Measurements from ENCODE around the gene ATP13A1.
"Not testable (repeated sequence)": the region's sequence is repeated elsewhere in the genome, so short reads cannot be mapped to it uniquely, and the experiment has no call there.

ATP13A1 gene

DNA sequence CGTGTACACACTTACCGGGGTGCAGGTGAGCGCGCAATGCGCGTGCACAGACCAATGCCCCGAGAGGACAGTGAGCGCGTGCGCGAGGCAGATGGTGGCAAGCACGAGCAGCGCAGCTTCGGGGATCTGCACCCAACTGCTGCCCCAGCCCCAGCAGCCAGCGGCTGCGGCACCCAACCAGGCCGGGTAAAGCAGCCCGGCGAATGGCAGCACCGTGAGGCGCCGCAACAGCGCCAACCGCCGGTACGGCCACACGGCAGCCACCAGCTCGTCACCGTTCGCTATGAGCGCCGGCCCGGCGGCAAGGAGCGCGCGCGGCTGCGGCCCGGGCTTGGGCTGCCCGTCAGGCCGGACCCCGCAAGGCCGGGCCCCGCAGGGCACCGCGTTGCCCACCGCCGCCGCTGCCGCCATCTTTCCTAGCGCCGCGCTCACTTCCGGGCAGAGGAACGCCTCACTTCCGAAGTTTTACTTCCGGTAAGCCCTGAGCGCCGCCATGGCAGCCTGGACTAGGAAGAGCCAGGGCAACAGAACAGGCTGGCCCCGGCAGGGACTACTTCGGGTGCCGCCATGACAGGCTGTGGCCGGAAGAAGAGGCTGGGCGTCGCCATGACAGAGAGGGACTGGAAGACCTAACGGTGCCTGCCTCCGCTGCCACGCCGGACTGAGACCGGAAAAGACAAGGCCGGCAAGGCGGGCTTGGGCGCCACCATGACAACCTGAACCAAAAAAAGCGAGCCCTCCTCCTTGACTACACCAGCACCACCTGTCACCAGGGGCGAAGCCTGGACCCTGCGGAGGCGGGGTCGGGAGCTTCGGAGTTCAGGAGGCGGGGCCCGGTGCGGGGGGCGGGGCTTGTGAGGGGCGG, at the start of gene ATP13A1:
ATP13A1 (minus strand) TSS at position 421 of the 865 bp plus-strand sequence; CDS start at position 411, 10 bp downstream.
- peak; percentile 82 to 90 for DNase-seq (ENCODE audit: low read depth in 1 of 2, low spot score in 1 of 2)

DNA sequence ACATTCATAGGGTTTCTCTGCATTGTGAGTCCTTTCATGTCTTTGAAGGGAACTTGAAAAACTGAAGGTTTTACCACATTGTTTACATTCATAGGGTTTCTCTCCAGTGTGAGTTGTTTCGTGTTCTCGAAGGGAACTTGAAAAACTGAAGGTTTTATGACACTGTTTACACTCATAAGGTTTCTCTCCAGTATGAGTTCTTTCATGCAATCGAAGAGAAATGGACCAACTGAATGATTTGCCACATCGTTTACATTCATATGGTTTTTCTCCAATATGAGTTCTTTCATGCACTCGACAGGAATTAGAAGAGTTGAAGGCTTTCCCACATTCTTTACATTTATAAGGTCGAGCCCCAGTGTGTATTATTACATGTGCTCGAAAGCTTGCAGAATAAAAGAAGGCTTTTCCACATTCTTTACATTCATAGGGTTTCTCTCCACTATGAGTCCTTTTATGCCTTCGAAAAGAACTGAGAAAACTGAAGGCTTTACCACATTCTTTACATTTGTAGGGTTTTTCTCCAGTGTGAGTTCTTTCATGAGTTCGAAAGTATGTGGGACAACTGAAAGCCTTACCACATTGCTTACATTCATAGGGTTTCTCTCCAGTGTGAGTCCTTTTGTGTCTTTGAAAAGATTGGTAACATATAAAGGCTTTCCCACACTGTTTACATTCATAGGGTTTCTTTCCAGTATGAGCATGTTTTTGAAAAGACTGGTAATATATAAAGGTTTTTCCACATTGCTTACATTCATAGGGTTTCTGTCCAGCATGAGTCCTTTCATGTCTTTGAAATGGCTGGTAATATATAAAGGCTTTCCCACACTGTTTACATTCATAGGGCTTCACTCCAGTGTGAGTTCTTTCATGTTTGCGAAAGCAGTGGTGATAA, 48.7 kb upstream of the ATP13A1 start:
- no peak for DNase-seq (ENCODE audit: low read depth in 1 of 2, low spot score in 1 of 2)

DNA sequence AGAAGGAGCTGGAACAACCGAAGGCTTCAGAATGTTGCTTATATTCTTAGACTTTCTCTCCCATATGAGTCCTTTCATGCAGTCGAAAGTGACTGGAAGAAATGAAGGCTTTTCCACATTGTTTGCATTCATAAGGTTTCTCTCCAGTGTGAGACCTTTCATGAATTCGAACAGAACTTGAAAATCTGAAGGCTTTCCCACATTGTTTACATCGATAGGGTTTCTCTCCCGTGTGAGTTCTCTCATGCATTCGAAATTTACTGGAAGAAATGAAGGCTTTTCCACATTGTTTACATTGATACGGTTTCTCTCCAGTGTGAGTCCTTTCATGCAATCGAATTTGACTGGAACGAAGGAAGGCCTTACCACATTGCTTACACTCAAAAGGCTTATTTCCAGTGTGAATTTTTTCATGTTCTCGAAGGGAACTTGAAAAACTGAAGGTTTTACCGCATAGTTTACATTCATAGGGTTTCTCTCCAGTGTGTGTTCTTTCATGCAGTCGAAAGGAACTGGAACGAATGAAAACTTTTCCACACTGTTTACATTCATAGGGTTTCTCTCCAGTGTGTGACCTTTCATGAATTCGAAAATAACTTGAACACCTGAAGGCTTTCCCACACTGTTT, 47.9 kb upstream of the ATP13A1 start:
- DNase-seq (ENCODE audit: low read depth in 1 of 2, low spot score in 1 of 2) = no peak

DNA sequence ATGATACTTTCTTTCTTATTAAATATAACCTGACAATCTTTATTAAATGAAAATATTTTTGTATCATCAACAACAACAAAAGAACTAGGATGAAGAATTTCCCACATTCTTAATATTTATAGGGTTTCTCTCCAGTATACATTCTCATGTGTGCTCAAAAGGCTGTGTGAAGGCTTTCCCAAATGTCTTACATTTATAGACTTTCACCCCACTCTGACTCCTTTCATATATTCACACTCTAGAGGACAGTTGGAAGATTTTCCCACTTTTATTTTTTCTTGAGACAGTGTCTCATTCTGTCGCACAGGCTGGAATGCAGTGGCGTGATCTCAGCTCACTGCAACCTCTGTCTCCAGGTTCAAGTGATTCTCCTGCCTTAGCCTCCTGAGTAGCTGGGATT, 47.0 kb upstream of the ATP13A1 start:
- DNase-seq (ENCODE audit: low read depth in 1 of 2, low spot score in 1 of 2) = no peak

DNA sequence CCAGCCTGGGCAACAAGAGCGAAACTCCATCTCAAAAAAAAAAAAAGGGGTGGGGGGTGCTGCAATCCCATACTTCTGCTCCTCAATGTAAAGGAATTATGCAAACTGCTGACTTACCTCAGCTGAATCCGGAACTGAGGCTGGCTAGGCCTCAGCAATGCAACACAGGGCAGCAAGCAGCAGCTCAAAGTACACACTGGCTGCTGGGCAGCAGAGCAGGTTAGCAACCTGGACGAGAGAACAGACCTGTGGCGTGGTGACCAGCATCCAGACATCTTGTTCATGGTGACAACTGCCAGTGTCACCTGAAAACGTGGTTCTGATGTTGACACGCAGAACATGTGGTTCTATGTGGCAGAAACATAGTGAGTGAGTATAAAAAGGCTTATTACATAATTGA, 41.4 kb upstream of the ATP13A1 start:
- DNase-seq (ENCODE audit: low read depth in 1 of 2, low spot score in 1 of 2) = no peak

DNA sequence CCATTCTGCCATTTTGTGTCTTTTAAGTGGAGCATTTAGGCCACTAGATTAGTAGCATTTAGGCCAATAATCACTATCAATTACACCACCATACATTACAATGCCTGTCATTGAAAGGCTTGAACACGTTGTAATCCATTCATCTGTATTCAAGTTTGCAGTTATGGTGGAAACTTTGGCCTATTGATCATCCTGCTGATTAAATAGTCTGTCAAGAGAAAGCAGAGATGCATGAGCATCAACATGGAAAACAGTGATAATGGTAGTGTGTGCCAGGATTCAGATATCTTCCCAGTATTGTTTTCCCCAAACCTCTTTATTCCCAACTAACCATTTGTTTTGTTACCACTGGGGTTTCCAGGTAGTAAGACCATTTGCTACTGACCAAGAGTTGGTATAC, 37.0 kb upstream of the ATP13A1 start:
- DNase-seq (ENCODE audit: low read depth in 1 of 2, low spot score in 1 of 2) = not testable (repeated sequence)

DNA sequence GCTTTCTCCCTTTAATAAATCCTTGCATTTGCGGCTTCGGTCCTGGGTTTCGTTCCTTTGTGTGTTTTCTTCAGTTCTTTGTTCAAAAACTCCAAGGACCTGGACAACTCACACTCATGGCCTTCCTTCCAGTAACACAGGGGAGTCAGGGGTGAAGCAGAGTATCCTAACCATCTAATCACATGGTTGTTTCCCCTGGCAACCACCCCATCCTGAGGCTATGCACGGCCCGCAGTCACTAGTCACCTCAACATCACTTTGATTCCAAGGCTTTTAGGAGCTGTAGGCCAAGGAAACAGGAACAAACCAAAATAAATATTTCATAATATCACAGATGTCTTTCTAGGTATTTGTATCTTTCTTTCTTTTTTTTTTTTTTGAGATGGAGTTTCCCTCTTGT, 34.1 kb upstream of the ATP13A1 start:
- no peak for DNase-seq (ENCODE audit: low read depth in 1 of 2, low spot score in 1 of 2)

DNA sequence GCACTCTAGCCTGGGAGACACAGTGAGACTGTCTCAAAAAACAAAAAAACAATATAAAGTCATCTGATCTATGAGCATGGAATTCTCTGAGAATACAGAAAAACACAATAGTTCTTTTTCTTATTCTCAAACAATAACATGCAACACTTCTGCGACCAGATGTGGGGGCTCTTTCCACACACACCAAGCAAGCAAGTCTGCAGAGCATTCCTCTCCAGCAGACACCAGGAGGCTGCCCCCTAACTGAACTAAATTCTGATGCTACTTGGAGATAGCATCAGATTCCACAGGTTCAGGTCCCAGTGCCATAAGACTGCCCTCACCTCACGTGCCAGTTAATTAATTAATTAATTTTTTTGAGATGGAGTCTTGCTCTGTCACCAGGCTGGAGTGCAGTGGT, 32.9 kb upstream of the ATP13A1 start:
- DNase-seq (ENCODE audit: low read depth in 1 of 2, low spot score in 1 of 2) = no peak

DNA sequence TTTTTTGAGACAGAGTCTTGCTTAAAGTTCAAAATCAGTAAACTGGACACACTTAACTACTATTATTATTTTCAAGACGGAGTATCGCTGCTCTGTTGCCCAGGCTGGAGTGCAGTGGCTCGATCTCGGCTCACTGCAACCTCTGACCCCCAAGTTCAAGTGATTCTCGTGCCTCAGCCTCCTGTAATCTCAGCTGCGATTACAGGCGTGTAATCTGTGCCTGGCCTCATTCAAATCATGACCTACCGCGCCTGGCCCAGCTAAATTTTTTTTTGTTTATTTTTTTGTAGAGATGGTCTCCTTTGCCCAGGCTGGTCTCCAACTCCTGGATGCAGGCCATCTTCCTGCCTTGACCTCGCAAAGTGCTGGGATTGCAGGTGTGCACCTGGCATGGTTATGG, 28.2 kb upstream of the ATP13A1 start:
- no peak for DNase-seq (ENCODE audit: low read depth in 1 of 2, low spot score in 1 of 2)

DNA sequence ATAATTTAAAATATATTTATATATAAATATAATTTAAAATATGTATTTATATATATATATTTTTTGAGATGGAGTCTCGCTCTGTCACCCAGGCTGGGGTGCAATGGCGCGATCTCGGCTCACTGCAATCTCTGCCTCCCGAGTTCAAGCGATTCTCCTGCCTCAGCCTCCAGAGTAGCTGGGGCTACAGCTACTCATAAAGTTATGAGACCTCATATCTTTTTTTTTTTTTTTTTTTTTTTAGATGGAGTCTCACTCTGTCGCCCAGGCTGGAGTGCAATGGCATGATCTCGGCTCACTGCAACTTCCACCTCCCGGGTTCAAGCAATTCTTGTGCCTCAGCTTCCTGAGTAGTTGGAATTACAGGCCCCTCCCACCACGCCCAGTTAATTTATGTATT, 25.5 kb upstream of the ATP13A1 start:
- not testable (repeated sequence) for DNase-seq (ENCODE audit: low read depth in 1 of 2, low spot score in 1 of 2)

DNA sequence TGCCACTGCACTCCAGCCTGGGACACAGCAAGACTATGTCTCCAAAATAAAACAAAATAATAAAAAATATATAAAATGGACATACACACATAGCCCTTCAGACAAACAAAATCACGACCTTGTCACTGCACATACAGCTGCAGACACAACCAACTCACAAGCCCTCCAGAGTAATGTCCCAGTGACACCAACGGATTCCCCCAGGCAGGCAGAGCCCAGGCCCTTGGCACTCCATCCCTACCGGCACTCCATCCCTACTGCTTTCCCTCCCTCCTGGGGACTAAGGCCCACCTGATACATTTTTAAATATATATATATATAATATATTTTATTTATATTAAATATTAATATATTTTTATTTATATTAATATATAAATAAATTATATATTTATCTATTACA, 23.6 kb upstream of the ATP13A1 start:
- no peak for DNase-seq (ENCODE audit: low read depth in 1 of 2, low spot score in 1 of 2)

DNA sequence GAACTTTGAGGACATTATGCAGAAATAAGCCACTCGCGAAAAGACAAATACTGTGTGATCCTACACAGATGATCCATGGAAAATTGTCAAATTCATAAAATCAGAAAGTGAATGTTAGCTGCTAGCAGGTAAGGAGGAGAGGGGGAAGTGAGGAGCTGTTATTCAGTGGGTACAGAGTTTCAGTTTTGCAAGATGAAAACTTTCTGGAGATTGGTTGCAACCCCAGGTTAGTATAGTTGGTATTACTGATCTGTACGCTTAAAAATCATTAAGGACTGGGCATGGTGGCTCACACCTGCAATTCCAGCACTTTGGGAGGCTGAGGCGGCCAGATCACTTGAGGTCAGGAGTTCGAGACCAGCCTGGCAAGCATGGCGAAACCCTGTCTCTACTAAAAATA, 23.1 kb upstream of the ATP13A1 start:
- DNase-seq (ENCODE audit: low read depth in 1 of 2, low spot score in 1 of 2) = no peak

DNA sequence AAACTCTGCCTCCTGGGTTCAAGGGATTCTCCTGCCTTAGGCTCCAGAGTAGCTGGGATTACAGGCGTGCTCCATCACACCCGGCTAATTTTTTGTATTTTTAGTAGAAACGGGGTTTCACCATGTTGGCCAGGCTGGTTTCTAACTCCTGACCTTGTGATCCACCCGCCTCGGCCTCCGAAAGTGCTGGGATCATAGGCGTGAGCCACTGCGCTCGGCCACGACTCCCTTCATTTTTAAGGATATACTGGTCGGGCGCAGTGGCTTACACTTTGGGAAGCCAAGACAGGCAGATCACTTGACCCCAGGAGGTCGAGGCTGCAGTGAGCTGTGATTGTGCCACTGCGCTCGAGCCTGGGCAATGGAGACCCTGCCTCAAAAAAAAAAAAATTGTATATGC, 22.6 kb upstream of the ATP13A1 start:
- DNase-seq (ENCODE audit: low read depth in 1 of 2, low spot score in 1 of 2) = not testable (repeated sequence)

DNA sequence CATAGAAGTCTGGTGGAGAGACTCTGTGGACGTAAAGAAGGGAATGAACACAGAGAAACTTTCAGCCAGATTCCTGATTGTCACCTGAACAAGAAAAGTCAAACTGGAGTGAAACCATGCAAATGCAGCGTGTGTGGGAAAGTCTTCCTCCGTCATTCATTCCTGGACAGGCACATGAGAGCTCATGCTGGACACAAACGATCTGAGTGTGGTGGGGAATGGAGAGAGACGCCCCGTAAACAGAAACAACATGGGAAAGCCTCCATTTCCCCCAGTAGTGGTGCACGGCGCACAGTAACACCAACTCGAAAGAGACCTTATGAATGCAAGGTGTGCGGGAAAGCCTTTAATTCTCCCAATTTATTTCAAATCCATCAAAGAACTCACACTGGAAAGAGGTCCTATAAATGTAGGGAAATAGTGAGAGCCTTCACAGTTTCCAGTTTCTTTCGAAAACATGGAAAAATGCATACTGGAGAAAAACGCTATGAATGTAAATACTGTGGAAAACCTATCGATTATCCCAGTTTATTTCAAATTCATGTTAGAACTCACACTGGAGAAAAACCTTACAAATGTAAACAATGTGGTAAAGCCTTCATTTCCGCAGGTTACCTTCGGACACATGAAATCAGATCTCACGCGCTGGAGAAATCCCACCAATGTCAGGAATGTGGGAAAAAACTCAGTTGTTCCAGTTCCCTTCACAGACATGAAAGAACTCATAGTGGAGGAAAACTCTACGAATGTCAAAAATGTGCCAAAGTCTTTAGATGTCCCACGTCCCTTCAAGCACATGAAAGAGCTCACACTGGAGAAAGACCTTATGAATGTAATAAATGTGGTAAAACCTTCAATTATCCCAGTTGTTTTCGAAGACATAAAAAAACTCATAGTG, 15.9 kb upstream of the ATP13A1 start:
- DNase-seq (ENCODE audit: low read depth in 1 of 2, low spot score in 1 of 2) = no peak

DNA sequence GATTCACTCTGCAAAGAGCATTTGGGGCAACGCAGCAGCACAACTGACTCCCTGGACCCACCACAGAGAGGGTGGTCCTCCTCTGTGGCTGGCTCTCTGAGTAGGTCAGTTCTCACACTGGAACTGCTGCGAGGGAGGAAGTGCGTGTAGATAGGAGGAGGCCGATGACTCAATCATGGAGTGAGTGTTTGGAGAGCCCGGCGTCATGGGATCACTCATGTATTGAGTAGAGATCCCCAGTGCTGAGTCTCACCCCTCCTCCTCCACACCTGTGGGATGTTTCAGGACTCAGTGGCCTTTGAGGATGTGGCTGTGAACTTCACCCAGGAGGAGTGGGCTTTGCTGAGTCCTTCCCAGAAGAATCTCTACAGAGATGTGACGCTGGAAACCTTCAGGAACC, 14.1 kb upstream of the ATP13A1 start:
- DNase-seq (ENCODE audit: low read depth in 1 of 2, low spot score in 1 of 2) = no peak

DNA sequence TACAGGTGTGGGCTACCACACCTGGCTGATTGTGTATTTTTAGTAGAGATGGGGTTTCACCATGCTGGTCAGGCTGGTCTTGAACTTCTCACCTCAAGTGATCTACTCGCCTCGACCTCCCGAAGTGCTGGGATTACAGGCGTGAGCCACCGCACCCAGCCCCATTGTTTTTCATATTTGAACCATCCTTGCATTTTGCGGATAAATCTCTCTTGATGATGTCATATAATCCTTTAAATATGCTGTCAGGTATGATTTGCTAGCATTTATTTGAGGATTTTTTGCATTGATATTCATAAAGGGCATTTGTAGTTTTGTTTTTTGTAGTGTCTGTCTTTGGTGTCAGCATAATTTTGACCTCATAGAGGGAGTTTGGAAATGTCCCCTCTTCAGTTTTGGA, 10.8 kb upstream of the ATP13A1 start:
- DNase-seq (ENCODE audit: low read depth in 1 of 2, low spot score in 1 of 2) = no peak

DNA sequence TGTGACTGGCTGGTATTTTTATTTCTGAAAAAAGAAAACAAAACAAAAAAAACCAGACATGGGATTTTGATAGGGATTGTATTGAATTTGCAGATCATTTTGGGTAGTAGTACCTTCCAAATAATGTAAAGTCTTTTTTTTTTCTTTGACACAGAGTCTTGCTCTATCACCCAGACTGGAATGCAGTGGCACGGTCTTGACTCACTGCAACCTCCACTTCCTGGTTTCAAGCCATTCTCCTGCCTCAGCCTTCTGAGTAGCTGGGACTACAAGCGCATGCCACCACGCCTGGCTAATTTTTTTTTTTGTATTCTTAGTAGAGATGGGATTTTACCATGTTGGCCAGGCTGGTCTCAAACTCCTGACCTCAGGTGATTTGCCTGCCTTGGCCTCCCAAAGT, 9.3 kb upstream of the ATP13A1 start:
- DNase-seq (ENCODE audit: low read depth in 1 of 2, low spot score in 1 of 2) = no peak

DNA sequence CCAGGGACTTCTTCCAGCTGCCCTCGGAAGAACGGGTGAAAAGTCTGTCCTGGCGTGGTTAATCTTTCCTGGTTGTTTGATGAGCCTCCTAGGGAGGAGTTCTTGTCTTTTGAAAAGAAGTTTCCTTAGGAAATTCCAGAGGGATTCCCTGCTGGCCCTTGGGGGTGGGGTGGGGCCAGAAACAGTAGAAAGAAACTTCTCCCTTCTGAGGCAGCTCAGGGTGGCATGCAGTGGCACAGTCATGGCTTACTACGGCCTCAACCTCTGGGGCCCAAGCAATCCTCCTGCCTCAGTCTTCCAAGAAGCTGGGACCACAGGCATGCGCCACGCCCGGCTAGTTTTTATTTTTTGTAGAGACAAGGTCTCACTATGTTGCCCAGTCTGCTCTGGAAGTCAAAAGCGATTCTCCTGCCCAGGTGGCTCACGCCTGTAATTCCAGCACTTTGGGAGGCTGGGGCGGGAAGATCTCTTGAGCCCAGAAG, 6.6 kb upstream of the ATP13A1 start:
- DNase-seq (ENCODE audit: low read depth in 1 of 2, low spot score in 1 of 2) = no peak

DNA sequence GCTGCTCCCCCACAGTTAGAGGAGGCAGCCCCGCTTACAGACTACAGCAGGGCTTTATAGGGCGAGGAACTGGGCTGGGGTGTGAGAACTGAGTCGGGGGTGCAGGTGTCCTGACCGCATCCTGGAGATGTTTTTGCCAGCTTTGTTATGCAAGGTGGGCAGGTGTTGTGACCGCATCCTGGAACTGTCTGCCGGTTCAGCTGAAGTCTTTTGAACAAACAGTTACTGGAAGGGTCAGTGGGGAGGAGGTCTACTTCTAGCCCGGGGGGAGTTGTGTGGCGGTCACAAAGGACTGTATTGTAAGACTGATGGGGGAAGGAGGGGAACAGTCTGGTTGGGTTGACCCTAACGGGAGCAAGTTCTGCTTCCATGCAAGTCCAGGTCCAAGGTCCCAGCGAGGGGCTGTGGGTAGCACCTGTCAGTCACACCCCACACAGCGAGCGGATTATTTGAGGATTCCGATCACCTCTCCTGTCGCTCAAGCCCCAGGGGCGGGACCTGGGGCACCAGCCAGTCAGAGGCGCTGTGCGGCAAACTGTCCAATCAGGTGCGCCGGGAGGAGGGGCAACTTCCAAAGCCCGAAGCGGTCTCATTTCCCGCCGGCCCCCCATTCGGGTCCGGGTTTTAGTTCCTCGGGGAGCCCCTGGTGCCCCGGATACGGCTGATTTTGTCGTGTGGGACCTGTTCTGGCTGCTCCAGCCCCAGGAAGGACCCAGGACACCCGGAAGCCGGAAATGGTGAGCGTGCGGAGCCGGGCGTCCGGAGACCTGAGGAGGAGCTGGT, 4.9 kb upstream of the ATP13A1 start, which contains the start of gene ZNF101:
ZNF101 (plus strand) TSS at position 610 of the 783 bp plus-strand sequence; CDS start at position 735, 125 bp downstream.
- peak; percentile 88 for DNase-seq (ENCODE audit: low read depth in 1 of 2, low spot score in 1 of 2)
